Stimulated activated CD8-positive, alpha-beta memory T cell treated with anti-CD3 and anti-CD28 coated beads, Interleukin-2, amount 100 ng/mL, for 1 hour (primary cell): ENCODE results near the gene COQ8A.

Experiments used
- DNase-seq, 2 donors: peaks; one replicate each; pipeline ENCODE4 v3.0.0-alpha.2; 2020; ENCODE audit warnings: low read depth in 2 of 2

COQ8A gene

DNA sequence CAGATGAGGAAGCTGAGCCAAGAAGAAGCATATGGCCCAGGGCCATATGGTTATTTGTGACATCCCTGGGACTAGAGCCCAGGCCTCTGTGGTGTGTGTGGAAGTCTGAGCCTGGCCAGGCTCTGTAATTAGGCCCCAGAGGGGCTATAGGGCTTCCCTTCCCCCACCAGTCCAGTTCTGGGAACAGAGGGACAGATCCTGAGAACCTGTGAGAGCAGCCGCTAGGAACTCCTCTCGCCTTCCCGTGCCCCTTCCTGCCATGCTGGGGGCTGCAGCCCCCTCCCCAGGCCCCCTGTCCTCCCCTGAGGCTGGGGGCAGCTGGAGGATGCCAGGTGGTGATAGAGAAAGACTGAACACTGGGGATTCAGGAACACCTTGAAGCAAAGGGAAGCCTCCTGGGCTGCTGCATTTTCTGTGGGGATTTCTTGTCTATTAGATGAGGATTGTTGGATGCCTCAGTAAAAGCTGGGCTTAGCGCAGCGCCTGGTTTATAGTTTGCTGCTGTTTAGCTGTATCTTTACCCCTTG is 33.3 kb downstream of the COQ8A start:
- DNase-seq, result no peak

DNA sequence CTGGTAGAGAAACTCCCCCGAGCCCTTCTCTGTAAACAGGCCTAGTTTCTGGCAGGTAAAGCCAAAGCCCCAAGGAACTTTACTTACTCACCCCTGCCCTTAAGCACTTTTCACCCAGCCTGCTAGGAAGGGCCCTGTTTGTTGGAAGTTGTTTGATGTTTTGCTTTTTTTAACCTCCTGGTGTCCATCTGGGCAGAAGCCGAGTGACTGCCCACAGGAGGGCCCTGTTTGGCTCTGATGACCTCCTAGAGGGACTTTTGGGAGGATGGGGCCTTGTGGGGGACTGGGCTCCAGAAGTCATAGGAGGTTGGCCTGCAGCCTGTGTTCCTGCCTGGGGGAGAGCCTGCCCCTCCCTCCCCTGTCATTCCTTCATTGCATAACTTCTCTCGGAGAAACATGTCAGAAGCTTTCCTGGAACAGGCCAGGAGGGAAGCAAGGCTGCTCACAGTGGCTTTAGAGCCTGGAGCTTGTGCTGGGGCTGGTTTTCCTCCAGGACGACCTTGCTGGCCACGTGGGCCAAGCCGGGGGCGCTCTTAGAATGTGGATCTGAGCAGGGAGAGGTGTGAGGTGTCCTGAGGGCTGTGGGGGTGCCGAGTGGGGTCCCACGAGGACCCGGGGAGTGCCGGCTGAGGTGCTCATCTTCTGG is 33.9 kb downstream of the COQ8A start:
- no peak for DNase-seq

DNA sequence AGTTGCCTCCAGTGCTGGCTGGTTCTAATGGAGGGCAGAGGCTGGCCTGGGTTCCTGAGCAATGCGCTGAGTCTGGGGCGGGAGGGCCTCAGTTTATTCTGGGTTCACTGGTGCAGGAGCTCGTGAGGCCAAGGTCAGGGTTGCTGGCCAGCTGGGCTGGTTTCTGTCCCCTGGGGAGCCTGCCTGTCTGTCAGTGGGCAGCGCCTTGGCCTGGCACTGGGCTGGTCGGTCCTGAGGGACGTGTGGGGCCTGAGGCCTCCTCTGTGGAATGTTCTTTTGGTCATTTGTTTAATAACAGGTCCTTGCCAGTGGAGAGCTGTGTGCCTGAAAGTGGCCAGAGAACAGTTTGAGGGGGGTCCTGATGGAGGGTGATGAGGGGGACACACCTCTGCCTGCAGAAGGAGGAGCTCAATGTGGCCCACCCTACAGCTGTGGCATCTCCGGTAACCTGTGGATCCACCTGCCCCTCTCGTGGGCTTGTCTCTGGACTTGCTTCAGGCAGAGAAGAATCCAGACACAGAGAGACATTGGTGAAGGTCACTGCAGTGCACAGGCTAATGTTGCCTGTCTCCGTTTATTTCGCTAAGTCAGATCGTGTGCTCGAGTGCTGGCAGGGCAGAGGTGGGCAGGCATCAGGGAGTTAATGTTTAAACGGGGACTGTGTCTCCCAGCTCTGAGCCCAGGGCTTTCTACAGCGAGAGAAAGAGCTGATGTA is 34.6 kb downstream of the COQ8A start:
- DNase-seq, result no peak

DNA sequence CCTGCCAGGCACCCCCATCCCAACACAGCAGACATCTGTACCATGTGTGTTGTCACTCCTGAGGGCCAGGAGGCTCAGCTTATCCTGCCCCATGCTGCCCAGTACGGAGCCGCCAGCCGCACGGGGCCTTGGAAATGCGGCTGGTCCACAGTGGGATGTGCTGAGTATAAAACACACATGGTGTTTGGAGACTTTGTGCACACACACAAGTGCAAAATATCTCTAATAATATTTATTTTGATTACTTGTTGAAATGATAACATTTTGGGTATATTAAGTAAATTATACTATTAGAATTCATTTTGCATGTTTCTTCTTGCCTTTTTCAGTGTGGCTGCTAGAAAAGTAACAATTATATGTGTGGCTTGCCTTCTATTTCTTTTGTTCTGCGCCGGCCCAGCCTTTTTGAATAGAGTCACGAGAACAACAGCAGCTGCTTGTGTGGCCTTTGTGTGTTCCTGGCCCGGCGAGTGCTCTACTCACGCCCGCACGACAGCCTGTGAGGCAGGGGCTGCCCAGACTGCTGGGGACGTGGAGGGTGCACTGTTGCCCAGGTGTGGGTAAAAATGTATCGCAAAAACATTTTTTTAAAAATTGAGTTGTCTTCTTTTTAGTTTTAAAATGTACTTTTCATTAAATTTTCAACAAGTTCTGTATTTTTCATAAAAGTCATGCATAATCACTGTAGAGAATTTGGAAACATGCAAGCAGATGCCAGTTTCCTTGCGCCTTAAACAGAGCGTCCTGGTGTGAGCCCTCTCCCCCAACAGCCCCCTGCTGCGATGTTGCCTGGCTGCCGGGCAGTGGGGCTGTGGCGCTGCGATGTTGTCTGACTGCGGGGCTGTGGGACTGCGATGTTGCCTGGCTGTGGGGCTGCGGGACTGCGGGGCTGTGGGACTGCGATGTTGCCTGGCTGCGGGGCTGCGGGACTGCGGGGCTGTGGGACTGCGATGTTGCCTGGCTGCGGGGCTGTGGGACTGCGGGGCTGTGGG is 35.5 kb downstream of the COQ8A start:
- DNase-seq, result no peak

DNA sequence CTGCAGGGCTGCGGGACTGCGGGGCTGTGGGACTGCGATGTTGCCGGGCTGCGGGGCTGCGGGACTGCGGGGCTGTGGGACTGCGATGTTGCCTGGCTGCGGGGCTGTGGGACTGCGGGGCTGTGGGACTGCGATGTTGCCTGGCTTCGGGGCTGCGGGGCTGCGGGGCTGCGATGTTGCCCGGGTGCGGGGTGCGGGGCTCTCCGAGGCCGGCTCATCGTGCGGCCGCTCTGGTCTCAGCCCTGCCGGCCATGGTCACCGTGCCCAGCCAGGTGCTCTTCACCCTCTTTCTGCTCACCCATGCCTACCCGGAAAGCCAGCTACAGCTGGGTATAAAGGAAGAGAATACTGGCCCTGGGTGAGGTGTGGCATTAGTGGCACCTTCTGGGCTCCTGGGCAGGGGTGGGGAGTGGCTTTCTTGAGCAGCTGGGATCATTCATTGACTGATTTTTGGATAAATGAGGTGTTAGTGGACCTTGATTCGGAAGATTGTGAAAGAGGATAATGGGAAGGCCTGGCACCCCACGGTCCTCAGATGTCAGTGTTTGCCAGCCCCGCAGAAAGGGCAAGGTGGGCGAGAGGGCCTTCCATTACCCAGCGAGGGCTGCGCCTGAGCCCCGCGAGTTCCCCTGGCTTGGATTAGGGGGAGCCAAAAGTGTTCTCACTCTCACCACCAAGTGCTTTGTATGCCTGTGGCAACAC is 36.3 kb downstream of the COQ8A start:
- DNase-seq, result no peak

DNA sequence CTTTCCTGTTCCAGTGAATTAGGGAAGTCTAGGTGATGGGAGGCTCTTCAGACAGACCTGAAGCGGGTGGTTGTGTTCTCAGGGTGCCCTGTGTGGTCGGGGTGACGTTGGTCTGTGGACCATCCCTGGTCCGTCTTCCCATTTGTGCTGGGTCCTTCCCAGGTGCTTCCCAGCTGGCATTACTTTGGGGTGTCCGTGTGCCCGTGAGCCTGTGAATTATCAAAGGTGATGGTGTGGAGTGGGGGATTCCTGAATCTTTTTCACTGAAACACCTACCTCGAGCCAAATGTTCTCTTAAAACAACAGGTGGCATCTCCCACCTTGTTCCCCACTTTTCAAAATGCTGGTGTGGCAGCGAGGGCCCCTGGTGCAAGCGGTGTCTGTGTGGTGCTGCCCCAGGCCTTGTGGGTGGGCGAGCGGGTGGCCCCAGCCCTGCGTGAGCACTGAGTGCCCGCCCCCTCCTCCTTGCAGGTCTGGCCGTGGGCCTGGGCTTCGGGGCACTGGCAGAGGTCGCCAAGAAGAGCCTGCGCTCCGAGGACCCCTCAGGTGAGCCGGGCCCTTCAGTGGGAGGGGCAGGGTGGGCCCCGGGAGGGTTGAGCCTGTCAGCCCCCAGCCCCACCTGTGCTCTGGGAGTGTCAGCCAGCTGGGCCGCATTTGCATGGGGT is 37.0 kb downstream of the COQ8A start:
- DNase-seq, result no peak

DNA sequence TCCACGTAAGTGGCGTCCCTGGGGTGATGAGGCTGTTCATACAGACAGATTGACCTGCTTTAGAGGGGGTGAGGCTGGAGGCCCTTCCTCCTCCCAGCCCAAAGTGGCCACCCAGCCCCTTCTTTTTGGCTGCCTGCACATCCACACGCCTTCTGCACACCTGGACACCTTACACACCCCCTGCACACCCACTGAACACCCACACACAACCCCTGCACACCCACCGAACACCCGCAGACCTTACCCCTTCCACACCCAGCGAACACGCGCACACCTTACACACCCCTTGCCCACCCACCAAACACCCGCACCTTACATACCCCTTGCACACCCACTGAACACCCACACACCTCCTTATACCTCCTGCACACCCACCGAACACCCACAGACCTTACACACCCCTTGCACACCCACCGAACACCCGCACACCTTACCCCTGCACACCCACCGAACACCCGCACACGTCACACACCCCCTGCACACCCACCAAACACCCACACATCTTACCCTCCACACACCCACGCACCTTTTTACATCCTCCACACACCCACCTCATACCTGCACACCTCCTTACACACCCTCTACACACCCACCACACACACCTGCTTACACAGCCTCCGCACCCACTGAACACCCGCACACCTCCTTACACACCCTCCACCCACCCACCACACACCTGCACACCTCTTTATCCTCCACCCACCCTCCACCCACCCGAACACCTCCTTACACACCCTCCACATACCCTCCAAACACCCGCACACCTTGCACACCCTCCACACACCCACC is 37.7 kb downstream of the COQ8A start:
- no peak for DNase-seq

DNA sequence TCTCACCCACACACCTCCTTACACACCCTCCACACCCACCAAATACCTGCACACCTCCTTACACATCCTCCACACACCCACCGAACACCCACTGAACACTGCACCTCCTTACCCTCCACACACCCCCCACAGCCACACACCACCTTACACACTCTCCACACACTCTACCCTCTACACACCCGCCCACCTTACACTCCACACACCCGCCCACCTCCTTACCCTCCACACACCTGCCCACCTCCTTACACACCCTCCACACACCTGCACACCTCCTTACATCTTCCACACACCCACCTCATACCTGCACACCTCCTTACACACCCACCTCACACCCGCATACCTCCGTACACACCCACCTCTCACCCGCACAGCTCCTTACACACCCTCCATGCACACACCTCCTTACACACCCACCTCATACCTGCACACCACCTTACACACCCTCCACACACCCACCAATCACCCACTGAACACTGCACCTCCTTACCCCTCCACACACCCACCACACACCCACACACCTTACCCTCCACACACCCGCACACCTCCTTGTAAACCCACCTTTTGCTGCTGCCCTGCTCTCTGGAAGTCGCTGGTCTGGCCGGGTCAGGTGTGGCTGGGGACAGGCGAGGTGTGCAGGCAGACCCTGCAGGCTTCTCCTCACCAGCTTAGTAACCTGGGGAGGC is 38.5 kb downstream of the COQ8A start:
- DNase-seq, result no peak

DNA sequence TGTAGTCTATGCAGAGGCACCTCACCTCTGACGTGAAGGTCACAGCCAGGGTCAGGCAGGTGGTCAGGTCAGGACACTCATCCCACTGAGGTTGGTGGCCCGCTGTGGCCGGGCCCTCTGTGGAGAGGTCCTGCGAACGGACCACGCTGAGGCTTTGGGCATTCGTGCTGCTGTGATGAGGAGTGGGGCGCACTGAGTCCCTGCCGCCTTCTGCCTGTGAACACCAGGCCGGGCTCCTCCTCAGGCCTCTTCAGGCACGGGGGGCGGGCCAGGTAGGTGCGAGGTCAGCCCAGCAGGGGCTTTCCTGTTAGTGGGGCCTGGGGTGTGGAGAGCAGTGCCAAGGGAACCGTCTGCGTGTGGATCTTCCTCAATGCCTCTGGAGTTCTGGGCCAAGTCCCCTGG is 39.0 kb downstream of the COQ8A start:
- no peak for DNase-seq

DNA sequence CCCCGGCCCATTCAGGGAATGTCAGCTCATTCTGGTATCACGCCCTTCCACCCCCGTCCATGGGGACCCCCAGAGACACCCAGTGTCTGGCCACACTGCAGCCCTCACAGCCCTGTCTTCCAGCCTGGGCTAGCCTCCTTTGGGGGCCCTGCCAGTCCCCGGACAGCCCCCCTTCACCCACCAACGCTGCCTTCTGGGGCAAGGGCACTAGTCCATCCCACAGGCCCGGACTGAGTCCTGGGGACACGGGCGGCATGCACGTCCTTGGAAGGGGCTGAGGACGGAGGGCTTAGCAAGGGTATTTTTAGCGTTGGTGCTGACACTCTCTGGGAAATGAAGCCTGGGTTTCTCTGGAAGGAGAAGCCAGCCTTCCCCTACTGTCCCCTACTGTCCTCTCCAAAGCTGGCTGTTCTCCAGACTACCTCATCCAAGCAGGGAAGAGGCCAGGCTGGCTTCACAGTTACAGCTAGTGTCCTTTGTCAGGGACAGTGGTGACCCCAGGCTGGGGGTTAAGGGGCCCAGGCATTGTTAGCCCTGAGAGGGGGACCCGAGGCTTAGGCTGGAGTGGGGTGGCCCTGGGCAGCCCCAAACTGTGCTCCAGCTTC is 39.5 kb downstream of the COQ8A start:
- no peak for DNase-seq

DNA sequence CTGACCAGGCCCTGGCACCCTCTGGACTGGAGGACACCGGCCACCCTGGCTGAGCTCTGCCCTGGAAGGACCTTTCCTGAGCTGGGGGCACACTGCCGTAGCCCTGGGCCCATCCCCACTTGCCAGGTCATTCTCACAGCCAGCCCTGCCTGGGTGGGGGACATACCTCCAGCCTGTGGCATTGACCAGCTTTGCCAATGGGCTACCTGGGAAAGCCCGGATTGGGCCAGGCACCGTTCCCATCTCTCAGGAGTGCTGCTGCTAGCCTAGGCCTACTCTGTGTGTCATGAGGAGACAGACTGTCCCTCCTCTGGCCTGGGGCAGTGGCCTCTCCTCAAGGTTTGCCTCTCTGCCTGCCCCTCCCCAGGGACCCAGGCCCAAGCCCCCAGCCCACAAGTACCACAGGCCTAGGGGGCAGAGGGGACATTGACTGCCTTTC is 40.0 kb downstream of the COQ8A start:
- DNase-seq, result no peak

DNA sequence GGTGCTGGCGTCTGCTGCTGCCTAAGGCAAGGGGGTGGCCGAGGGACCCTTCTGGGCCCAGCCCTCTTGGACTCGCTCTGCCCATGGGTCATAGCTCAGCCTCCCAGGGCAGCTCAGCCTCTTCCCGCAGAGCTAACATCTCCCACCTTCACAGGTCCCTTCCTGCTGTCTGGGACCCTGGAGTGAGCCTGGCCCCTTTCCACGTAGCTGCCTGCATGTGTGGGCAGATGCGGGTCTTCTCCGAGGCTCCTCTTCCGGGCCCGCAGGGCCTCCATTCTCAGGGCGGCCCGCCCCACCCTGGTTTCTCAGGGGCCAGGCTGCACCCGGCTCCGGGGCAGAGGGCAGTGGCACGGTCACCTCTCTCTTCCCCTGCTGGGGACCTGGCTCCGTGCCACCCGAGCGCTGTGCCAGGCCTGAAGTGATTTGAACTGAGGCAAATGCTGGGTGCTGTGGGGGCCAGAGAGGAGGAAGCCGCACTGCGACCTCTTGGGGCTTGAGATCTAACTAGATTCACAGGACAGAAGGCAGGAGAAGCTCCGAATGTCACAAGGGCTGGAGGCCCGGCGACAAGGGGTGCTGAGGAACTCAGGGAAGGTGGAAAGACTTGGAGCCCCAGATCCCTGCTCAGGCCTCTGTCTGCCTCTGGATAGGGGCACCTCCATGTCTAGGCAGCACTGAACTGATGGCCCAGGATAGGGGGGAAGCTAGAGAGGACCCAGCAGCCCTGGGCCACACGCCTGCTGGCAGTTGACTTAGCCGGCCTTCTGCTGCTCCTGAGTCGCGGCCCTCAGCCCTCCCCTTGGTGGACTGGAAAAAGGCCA is 40.7 kb downstream of the COQ8A start:
- no peak for DNase-seq

DNA sequence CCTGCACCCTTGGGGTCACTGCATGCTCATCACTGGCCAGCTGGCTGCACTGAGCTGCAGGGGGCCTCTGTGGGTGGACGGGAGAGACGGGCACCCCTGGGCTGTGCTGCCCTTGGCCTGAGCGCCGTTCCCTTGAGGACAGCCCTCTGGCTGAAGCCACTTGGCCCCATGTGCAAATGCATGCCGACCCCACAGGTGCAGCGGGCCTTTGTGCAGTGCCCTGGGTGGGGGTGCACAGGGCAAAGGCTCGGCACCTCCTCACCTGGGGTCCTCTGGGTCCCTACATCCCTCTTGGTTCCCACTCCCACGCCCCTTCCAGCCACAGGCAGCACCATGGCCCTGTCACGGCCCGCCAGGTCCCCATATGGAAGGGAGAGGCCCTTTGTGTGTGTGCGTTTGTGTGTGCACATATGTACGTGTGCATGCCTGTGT is 41.3 kb downstream of the COQ8A start:
- DNase-seq, result no peak

DNA sequence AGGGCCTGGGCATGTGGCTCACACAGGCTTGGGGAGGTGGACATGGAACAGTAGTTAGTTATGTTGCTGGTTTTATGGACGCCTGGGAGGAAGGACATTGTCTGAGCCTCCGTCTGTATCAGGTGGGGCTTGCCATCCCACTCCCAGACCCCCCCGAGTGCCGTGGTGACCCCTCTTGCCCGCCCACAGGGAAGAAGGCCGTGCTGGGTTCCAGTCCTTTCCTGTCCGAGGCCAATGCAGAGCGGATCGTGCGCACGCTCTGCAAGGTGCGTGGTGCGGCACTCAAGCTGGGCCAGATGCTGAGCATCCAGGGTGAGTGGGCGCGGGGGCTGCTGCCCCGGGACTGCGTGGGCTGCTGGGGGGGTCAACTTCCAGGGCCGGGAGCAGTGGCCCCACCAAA is 41.7 kb downstream of the COQ8A start:
- no peak for DNase-seq

DNA sequence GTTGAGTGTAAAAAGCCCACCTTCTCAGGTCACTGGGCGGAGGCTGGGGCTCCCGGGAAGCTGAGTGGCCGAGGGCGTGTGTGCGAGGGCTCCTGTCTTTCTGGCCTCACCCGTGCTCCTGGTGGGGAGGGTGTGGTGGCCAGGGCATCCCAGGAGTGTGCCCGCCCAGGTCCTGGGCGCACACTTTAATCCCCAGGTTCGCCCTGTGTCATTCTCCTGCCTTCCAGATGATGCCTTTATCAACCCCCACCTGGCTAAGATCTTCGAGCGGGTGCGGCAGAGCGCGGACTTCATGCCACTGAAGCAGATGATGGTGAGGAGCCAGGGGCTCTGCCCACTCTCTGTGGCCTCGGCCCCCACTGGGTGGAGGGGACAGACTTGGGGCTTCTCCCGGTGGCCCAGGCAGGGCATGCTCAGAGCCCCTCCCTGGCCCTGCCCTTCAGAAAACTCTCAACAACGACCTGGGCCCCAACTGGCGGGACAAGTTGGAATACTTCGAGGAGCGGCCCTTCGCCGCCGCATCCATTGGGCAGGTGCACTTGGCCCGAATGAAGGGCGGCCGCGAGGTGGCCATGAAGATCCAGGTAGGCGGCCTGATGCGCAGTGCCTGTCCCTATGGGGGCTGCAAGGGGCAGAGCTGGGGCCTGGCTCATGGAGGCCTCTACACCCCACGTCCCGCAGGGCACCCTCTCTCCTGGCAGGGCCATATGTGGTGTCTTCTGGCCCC is 42.5 kb downstream of the COQ8A start:
- DNase-seq, result no peak

DNA sequence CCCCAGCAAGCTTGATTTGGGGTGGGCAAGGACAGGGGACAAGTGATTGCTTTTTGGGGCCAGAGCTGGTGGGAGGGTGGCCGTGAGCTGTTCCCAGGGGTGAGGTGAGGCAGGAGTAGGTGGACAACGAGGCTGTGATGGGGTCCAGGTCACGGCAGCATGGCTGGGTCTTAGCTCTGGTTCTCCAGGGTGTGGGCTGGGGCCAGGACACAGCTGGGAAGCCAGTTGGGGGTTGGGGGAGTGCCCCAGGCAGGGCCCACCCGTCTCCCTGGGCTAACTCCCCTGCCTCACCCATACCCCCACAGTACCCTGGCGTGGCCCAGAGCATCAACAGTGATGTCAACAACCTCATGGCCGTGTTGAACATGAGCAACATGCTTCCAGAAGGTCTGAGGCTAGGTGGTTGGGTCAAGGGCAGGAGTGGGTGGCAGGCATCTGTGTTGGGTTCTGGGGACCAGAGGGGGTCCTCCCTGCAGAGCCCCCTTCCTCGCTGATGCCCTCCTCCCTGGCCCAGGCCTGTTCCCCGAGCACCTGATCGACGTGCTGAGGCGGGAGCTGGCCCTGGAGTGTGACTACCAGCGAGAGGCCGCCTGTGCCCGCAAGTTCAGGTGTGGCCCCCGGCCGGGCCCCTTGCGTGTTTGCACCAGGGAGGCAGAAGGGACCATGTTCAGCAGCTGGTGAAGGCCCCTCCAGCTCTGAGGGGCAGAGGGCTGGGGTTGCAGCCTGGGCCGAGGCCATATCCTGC is 43.3 kb downstream of the COQ8A start:
- DNase-seq, result no peak

DNA sequence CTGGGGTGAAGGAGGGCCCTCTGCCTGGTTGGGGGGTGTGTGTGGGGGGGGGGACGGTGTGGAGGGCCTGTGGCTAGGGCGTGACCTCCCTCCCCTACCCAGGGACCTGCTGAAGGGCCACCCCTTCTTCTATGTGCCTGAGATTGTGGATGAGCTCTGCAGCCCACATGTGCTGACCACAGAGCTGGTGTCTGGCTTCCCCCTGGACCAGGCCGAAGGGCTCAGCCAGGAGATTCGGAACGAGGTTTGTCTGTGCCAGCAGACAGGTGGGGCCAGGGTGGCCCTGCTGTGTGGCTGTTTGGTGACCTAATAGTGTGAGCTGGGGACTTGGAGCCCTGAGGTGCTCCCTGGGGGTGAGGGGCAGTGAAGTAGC is 43.9 kb downstream of the COQ8A start:
- DNase-seq, result no peak
